Measurements from ENCODE around the gene BSPRY. TPM values are rescaled to one million over a fixed set of nuclear protein-coding genes. Genes with fewer than 3 reads are reported as not detected.

The BSPRY gene
- under 1 TPM; 0.27 to 0.66 (median 0.32) TPM for total RNA-seq
- polyA plus RNA-seq, result 10 to 100 TPM; 14.4 to 23.6 (median 21.8) TPM

DNA sequence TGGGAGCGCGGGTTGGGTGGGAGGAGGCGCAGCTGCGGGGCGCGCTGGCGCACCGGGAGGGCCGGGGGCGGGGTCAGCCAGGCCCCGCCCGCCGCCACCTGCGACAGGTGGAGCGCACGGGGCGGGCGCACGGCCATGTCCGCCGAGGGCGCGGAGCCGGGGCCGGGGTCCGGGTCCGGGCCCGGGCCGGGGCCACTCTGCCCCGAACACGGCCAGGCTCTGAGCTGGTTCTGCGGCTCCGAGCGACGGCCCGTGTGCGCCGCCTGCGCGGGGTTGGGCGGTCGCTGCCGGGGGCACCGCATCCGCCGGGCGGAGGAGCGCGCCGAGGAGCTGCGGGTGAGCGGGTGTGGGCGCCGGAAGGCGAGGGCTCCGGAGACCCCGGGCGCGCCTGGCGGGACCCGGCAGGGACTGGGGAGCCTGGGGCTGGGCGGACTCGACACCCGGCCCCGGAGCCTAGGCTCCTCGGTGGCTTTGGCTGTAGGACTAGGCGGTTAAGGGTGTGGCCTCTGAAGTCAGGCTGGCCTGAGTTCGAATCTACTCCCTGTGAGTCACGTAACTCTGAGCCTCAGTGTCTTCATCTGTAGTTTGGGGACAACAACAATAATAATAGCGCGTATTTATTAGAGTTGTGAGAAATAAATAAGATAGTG lies at the start of gene BSPRY:
BSPRY (plus strand) TSS at position 97 of the 650 bp plus-strand sequence; CDS start at position 136, 39 bp downstream.
- Histone ChIP-seq H3K4me1 (peaks cover 0 to 21% (median 18%) of the 10 kb centered on the region in 4 donors), H3K9me3 (no peaks in the 10 kb centered on the region), H3K27me3 (peaks cover 0 to 25% (median 2%) of the 10 kb centered on the region in 3 donors), H3K36me3 (no peaks in the 10 kb centered on the region), H3K4me3 (peak within 1 kb of the TSS; percentile 31 to 59 (median 57)), H3K27ac (peak within 1 kb of the TSS in 3 of 4 donors; percentile 15 to 56 (median 38))
- WGBS, 2 donors, result 1% methylated on average over 71 of the region's 71 CpGs
- no peak for DNase-seq
- TF ChIP-seq, protein P1, sequence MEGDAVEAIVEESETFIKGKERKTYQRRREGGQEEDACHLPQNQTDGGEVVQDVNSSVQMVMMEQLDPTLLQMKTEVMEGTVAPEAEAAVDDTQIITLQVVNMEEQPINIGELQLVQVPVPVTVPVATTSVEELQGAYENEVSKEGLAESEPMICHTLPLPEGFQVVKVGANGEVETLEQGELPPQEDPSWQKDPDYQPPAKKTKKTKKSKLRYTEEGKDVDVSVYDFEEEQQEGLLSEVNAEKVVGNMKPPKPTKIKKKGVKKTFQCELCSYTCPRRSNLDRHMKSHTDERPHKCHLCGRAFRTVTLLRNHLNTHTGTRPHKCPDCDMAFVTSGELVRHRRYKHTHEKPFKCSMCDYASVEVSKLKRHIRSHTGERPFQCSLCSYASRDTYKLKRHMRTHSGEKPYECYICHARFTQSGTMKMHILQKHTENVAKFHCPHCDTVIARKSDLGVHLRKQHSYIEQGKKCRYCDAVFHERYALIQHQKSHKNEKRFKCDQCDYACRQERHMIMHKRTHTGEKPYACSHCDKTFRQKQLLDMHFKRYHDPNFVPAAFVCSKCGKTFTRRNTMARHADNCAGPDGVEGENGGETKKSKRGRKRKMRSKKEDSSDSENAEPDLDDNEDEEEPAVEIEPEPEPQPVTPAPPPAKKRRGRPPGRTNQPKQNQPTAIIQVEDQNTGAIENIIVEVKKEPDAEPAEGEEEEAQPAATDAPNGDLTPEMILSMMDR (IDR thresholded peaks at IDR 0.05), result no peak
- no peak for TF ChIP-seq POLR2AphosphoS5 (IDR thresholded peaks at IDR 0.05)
- no peak for TF ChIP-seq POLR2A (IDR thresholded peaks at IDR 0.05)
- no peak for TF ChIP-seq EP300 (IDR thresholded peaks at IDR 0.05)
- intact Hi-C loops (cut with DNase I), result loop anchor here (2.0 to 10.0 kb wide), 2 partner anchors 51 to 235 kb away; partner anchors contain the start of gene ALAD

DNA sequence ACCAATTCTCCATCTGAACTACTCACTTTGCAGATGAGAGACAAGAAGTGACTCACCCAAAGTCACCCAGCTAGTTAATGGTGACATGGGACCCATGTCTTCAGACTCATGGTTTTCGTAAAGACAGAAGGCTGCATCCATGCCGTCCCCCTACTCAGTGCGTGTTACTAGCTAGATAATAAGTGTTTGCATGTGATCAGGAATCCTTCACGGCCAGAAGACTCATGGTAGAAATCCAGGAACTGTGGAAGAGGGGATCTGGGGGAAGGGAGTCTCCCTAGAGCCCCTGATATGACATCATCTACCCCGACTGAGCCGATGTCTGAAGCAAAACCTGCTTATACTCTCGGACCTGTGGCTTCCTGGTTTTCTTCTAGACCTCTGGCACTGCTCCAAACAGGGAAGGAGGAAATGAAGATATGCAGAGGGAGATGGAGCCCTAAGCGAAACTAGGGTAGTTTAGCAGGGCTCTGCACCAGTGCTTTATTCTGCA lies 49.5 kb upstream of the BSPRY start:
- WGBS, 2 donors, result 24 to 39% methylated on average over 8 of the region's 8 CpGs
- no peak for TF ChIP-seq EP300 (IDR thresholded peaks at IDR 0.05)
- no peak for TF ChIP-seq POLR2AphosphoS5 (IDR thresholded peaks at IDR 0.05)
- TF ChIP-seq, protein P1 (IDR thresholded peaks at IDR 0.05), result no peak
- TF ChIP-seq POLR2A (IDR thresholded peaks at IDR 0.05), result no peak
- Histone ChIP-seq H3K4me3 (no peak overlapping the region), H3K9me3 (no peaks in the 10 kb centered on the region), H3K36me3 (no peaks in the 10 kb centered on the region), H3K27me3 (no peaks in the 10 kb centered on the region), H3K27ac (no peak overlapping the region), H3K4me1 (no peaks in the 10 kb centered on the region)
- intact Hi-C loops (cut with DNase I), result no loop called here
- DNase-seq, result no peak

DNA sequence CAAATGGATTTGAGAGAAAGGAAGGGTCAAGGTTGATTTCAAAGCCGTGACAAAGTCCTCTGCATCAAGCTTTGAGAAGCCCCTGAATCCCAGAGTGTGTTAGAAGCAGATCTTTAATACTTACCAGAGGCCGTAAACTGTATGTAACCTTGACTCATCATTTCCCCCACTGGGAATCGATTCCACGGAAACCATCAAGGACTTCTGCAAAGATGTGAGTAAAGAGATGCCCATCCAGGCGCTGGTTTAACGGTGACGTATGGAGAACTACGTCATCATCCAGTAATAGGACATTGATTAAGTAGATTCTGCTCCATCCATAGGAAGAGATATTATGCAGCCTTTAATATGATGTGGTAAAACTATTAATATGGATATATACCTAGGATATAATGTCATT lies 47.8 kb upstream of the BSPRY start:
- Histone ChIP-seq H3K27me3 (no peaks in the 10 kb centered on the region), H3K4me1 (no peaks in the 10 kb centered on the region), H3K4me3 (no peak overlapping the region), H3K36me3 (no peaks in the 10 kb centered on the region), H3K9me3 (no peaks in the 10 kb centered on the region), H3K27ac (no peak overlapping the region)
- no peak for TF ChIP-seq POLR2A (IDR thresholded peaks at IDR 0.05)
- TF ChIP-seq POLR2AphosphoS5 (IDR thresholded peaks at IDR 0.05), result no peak
- TF ChIP-seq EP300 (IDR thresholded peaks at IDR 0.05), result no peak
- no peak for DNase-seq
- 91 to 94% methylated on average over 8 of the region's 8 CpGs for WGBS, 2 donors
- intact Hi-C loops (cut with DNase I), result no loop called here

DNA sequence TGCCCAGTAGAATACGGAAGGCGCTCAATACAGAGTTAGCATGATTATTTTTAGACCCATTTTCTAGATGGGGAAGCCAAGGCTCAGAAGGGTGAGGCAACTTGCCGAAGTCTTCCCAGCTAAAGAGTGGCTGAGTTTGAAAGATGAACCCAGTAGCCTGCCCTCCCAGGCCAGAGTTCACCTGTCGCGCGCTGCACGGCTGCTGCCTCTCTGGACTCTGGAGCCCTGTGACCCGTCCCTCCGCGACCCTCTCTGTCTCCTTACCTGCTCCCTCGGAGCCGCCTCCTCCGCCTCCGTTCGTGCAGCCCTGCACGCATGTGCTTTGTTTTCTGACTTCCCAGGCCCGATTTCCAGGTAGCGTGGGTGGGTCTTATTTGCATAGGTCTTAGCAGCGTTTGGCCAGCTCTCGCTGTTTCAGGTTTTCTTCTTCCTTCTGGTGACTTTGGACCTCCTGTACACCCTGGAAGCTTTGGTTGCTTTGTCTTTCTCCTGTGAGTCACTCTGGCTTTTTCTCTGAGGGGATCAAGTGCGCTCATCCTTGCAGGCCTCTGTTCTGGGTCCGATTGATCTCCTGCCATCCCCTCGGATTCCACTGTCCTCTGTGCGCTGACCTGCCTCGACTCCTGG lies 46.4 kb upstream of the BSPRY start, which contains the start of gene RNF183:
RNF183 (minus strand) TSS at position 585 of the 627 bp plus-strand sequence. CDS start 5,192 bp downstream, outside the sequence.
- Histone ChIP-seq H3K27me3 (no peaks in the 10 kb centered on the region), H3K36me3 (no peaks in the 10 kb centered on the region), H3K4me3 (no peak within 1 kb of the TSS), H3K27ac (no peak within 1 kb of the TSS), H3K9me3 (no peaks in the 10 kb centered on the region), H3K4me1 (no peaks in the 10 kb centered on the region)
- TF ChIP-seq, protein P1 (IDR thresholded peaks at IDR 0.05), result no peak
- TF ChIP-seq POLR2A (IDR thresholded peaks at IDR 0.05) (no peak), POLR2AphosphoS5 (IDR thresholded peaks at IDR 0.05) (no peak)
- no peak for DNase-seq
- intact Hi-C loops (cut with DNase I), result no loop called here
- WGBS, 2 donors, result 41 to 75% methylated on average over 25 of the region's 25 CpGs

DNA sequence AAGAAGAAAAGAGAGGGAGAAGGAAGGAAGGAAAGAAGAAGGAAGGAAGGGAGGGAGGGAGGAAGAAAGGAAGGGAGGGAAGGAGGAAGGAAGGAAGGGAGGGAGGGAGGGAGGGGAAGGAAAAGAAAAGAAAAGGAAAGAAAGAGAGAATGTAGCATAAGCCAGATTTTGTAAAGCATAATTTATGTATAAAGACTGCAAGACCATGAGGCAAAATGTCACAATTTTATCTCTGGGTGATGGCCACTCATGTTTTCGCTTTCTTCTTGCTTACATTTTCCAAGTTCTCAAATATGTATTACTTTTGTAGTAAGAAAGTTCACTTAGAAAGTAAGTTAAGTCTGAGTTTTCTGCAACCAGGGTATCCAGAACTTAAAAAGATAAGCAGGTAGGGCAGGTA lies 42.8 kb upstream of the BSPRY start:
- Histone ChIP-seq H3K4me3 (no peak overlapping the region), H3K27ac (no peak overlapping the region), H3K9me3 (no peaks in the 10 kb centered on the region), H3K27me3 (no peaks in the 10 kb centered on the region), H3K36me3 (no peaks in the 10 kb centered on the region), H3K4me1 (peaks cover 0 to 6% (median 2%) of the 10 kb centered on the region in 4 donors)
- DNase-seq, result no peak
- intact Hi-C loops (cut with DNase I), result no loop called here
- no peak for TF ChIP-seq POLR2A (IDR thresholded peaks at IDR 0.05)
- TF ChIP-seq EP300 (IDR thresholded peaks at IDR 0.05), result no peak
- TF ChIP-seq, protein P1 (IDR thresholded peaks at IDR 0.05), result no peak
- TF ChIP-seq POLR2AphosphoS5 (IDR thresholded peaks at IDR 0.05), result no peak
- WGBS, 2 donors, result 93 to 94% methylated on average over 1 of the region's 1 CpG
